Fibroblast of pulmonary artery (primary cell): ENCODE results near the gene ZNF865.
A peak's percentile ranks its signal among the peaks of the same experiment; 100 is the strongest.

Experiments
- DNase-seq: peaks from one replicate; pipeline ENCODE4 v3.0.0-alpha.2; 2010; ENCODE audit warnings: low read depth
- H3K4me3 ChIP-seq: replicated peaks from 2 replicates; pipeline ENCODE4 v1.5.1; 2011; ENCODE audit warnings: low read depth, mild to moderate bottlenecking, control low read depth, low read length, moderate library complexity
- CTCF ChIP-seq: IDR thresholded peaks from 2 replicates; pipeline ENCODE4 v1.5.1; 2011; ENCODE audit warnings: mild to moderate bottlenecking, control low read depth, low read length, inconsistent platforms; ENCODE audit errors: missing control alignments

Gene ZNF865

DNA sequence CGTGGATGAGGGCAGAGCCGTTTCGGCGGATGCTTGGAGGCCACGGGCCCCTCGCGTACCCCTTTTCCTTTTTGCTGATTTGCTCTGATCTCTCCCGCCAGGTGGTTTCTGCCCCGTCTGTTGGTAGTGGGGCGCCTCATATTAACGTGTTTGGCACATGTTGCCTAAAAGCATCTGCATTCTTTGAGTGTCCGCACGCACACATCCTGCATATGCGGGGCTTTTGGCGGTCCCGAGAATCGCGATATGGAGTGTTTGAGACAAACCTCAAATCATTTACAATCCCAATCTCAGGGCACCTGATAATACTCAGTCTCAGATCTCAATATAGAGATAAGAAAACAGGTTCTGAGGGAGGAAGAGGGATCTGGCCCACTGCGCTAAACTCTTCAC, 50.2 kb downstream of the ZNF865 start:
- no peak for DNase-seq
- H3K4me3 ChIP-seq = peak overlapping the region; percentile 78
- TF ChIP-seq CTCF = no peak

DNA sequence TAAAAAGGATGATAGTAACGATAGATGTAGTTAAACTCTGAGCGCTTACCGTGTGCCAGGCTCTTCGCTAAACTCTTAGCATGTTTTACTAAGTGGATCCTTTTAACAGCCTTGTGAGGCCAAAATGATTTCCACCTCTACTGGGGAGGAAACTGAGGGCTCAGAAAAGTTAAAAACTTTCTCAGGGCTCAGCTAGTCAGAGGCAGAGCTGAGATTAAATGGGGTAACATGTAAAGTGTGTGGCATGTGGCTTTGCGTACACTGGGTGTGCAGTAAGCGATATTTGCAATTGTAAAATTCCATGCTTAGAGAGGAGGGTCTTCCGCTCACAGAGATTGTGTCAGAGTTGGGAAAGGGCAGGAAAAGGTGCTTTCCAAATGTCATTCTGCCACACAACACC, 51.1 kb downstream of the ZNF865 start:
- TF ChIP-seq CTCF = no peak
- peak overlapping the region; percentile 78 for H3K4me3 ChIP-seq
- no peak for DNase-seq

DNA sequence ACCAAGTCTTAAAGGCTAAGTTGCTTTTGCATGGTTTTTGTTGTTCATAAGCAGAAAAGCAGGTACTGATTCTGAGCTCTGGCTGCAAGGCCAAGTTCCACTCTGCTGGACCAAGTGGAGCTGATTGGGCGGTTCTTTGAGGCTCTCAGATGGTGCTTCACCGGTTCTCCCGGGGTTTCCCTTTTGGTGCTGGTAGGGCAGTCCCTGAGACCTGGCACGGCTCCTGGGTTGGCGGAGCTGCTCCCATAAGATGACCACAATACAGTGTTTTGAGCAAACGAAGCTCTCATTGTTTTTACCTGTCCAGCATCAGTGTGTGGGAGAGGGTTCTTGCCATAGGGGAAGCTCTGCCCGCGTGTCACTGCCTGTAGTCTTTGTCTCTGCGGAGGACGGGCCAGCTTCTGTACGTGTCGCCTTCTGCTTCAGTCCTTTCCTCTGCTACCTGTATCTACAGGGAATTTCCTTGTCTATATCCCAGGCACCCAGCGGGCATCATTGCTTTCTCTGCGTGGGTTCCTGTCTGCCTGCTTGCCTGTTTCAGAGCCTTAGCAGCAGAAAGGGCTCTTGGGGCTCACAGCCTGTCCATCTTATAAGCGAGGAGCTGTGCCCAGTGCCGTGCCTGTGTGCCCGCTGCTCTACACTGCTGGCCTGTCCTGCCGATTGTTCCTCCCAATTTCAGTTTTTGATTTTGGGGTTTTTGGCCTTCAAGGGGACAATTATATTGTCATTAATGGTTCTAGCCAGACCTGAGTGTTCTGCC, 51.7 kb downstream of the ZNF865 start:
- no peak for TF ChIP-seq CTCF
- H3K4me3 ChIP-seq = peak overlapping the region; percentile 78
- DNase-seq = no peak

DNA sequence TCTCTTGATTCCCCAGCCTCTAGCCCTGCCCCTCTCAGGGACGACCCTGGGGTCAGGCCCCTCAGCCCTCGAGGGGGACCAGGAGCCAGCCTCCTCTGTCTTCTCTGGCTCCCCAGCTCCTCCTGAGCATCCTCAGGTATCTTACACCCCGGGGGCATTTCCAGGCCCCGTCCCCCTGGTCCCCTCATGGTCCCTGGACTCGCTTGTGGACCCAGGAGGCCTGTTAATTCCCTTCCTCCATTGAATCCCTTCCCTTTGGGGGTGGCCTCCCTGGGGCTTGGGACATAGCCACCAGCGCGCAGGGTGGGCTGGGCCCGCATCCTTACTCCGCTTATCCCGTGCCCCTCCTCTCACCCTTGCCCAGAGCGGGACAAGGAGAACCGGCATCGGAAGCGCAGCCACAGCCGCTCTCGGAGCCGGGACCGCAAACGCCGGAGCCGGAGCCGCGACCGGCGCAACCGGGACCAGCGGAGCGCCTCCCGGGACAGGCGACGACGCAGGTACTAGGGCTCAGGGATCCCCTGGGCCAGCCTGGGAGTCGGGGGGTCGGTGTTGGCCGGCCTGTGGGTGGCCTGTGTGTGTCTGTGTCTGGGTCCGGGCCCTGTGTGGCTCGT, 53.5 kb downstream of the ZNF865 start:
- DNase-seq = no peak
- no peak for TF ChIP-seq CTCF
- no peak overlapping the region for H3K4me3 ChIP-seq

- TF ChIP-seq CTCF = no peak
- no peak overlapping the region for H3K4me3 ChIP-seq
- no peak for DNase-seq
Observed at GRCh38 chr19:55659822-55660221, 54.4 kb downstream of the ZNF865 start.

DNA sequence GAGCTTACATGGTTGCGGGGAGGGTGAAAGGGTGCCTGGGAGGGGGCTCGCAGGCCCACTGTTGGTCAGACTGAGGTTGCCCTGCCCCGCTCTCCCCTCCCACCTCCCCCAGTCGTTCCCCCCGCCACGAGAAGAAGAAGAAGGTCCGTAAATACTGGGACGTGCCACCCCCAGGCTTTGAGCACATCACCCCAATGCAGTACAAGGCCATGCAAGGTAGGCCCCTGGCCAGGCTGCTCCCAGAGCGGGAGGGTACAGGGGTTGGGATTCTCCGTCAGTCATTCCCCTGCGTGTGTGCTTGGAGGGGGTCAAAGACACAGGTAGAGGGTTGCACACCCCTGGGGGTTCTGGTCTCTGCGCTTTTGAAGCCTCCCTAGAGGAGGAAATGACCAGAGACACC, 55.0 kb downstream of the ZNF865 start:
- DNase-seq = no peak
- H3K4me3 ChIP-seq = no peak overlapping the region

More for the DNA sequence above, 55.0 kb downstream of the ZNF865 start:
- TF ChIP-seq CTCF = no peak
